ENCODE data around the gene ANKS6.

Gene ANKS6

GRCh38 chr9:98771209-98771874, 25.0 kb downstream of the ANKS6 start:
- DNase-seq, result no peak

GRCh38 chr9:98770717-98771116, 25.6 kb downstream of the ANKS6 start:
- DNase-seq, result no peak

GRCh38 chr9:98768344-98768743, 28.0 kb downstream of the ANKS6 start:
- no peak for DNase-seq

GRCh38 chr9:98767915-98768314, 28.4 kb downstream of the ANKS6 start:
- DNase-seq, result no peak

GRCh38 chr9:98767196-98767595, 29.2 kb downstream of the ANKS6 start:
- no peak for DNase-seq

GRCh38 chr9:98766586-98766985, 29.8 kb downstream of the ANKS6 start:
- DNase-seq, result no peak

GRCh38 chr9:98765256-98765655, 31.1 kb downstream of the ANKS6 start:
- DNase-seq, result no peak

GRCh38 chr9:98763986-98764745, 32.2 kb downstream of the ANKS6 start:
- no peak for DNase-seq

- DNase-seq, result no peak
These were observed 36.1 kb downstream of the ANKS6 start for GRCh38 chr9:98760231-98760630.

GRCh38 chr9:98755006-98755618, 41.2 kb downstream of the ANKS6 start:
- DNase-seq, result no peak

GRCh38 chr9:98751210-98751609, 45.1 kb downstream of the ANKS6 start:
- DNase-seq, result no peak

GRCh38 chr9:98750364-98751060, 45.8 kb downstream of the ANKS6 start:
- no peak for DNase-seq

- no peak for DNase-seq
These were observed 48.9 kb downstream of the ANKS6 start for GRCh38 chr9:98747476-98747875.

- no peak for DNase-seq
These were observed 50.9 kb downstream of the ANKS6 start for GRCh38 chr9:98745470-98745869.

- no peak for DNase-seq
These were observed 52.3 kb downstream of the ANKS6 start for GRCh38 chr9:98743818-98744611.

GRCh38 chr9:98743329-98743728, 53.0 kb downstream of the ANKS6 start:
- DNase-seq, result no peak

GRCh38 chr9:98742325-98743280, 53.8 kb downstream of the ANKS6 start:
- no peak for DNase-seq

GRCh38 chr9:98740226-98740881, 56.0 kb downstream of the ANKS6 start:
- no peak for DNase-seq

- no peak for DNase-seq
These were observed 57.6 kb downstream of the ANKS6 start for GRCh38 chr9:98738741-98739140.

- DNase-seq, result no peak
These were observed 60.1 kb downstream of the ANKS6 start for GRCh38 chr9:98736226-98736625.

GRCh38 chr9:98732801-98733200, 63.6 kb downstream of the ANKS6 start:
- no peak for DNase-seq
